C4-2B (cell line): ENCODE results near the gene SHMT1.

Source experiments
- CTCF ChIP-seq: fragments of 450-650 bp; conservative IDR thresholded peaks from 2 replicates; pipeline ENCODE4 v1.5.1; 2017; ENCODE audit warnings: mild to moderate bottlenecking
- ZFX ChIP-seq: fragments of 450-650 bp; IDR thresholded peaks from 2 replicates; pipeline ENCODE4 v1.6.1; 2017

GRCh38 chr17:18326572-18326971, 36.8 kb downstream of the SHMT1 start:
- TF ChIP-seq CTCF (no peak), ZFX (no peak)
